Uterus (tissue), 4 donors: ENCODE results near the gene KIAA1217. TPM values are rescaled to one million over a fixed set of nuclear protein-coding genes. Genes with fewer than 3 reads are reported as not detected.
A peak's percentile ranks its signal among the peaks of the same experiment; 100 is the strongest.

Experiments used
- DNase-seq, 2 donors: peaks; one replicate each; pipeline ENCODE4 v3.0.0-alpha.2; 2019 to 2020
- H3K27ac ChIP-seq, 2 donors: fragments of 200-600 bp; sonication (generic); 1 replicate in 1 of 2; 2 replicates in 1 of 2; pipeline ENCODE4 v1.5.1; 2016 to 2018
- H3K27me3 ChIP-seq, 2 donors: fragments of 200-600 bp; sonication (generic); one replicate each; pipeline ENCODE4 v1.5.1; 2018 to 2019; ENCODE audit warnings: control low read depth in 1 of 2
- H3K36me3 ChIP-seq, 2 donors: fragments of 200-600 bp; sonication (generic); one replicate each; pipeline ENCODE4 v1.5.1; 2019; ENCODE audit warnings: control low read depth in 1 of 2
- H3K4me1 ChIP-seq, 2 donors: fragments of 200-600 bp; sonication (generic); one replicate each; pipeline ENCODE4 v1.5.1; 2018 to 2019; ENCODE audit warnings: control low read depth in 1 of 2
- H3K4me3 ChIP-seq, 2 donors: fragments of 200-600 bp; sonication (generic); 1 replicate in 1 of 2; 2 replicates in 1 of 2; pipeline ENCODE4 v1.5.1; 2018 to 2019; ENCODE audit warnings: mild to moderate bottlenecking in 1 of 2
- H3K9me3 ChIP-seq, 2 donors: fragments of 200-600 bp; sonication (generic); one replicate each; pipeline ENCODE4 v1.5.1; 2019; ENCODE audit warnings: control low read depth in 1 of 2
- CTCF ChIP-seq, 4 experiments: fragments of 200-600 bp in 2 of 4; fragments of 450-650 bp in 2 of 4; sonication (generic) in 2 of 4; IDR thresholded peaks; one replicate each; pipeline ENCODE4 v1.5.1; 2016 to 2019; ENCODE audit warnings: antibody characterized with exemption in 4 of 4, mild to moderate bottlenecking in 2 of 4, moderate library complexity in 1 of 4
- POLR2A ChIP-seq, 2 donors: fragments of 450-650 bp; IDR thresholded peaks; one replicate each; pipeline ENCODE4 v1.6.1; 2016; ENCODE audit warnings: antibody characterized with exemption in 2 of 2, mild to moderate bottlenecking in 1 of 2, moderate library complexity in 1 of 2
- intact Hi-C: fragments of 100-400 bp; cut with DNase I; formaldehyde crosslinking; loops from one replicate; pipeline ENCODE4 v1.15.1; 2023; ENCODE audit warnings: low total_unique reads
- total RNA-seq, 4 donors: library from RNA; depleted of rRNA in 3 of 4; stranded (reverse); fragments of >200 nt in 3 of 4; gene quantifications; one replicate each; pipeline versions ENCODE4 v1.1.0 to v1.2.4, GENCODE V29; 2014 to 2023
- donor health status: DM: yes; HTN: yes; CAD: no.

The KIAA1217 gene
- total RNA-seq, 4 donors from 2014 or later: 3.5 to 38.2 (median 11.6) TPM

GRCh38 chr10:24341371-24341770 is 132.4 kb downstream of the KIAA1217 start:
- intact Hi-C loops: no loop called here
- Histone ChIP-seq H3K4me3 (no peak overlapping the region), H3K4me1 (no peaks in the 10 kb centered on the region), H3K36me3 (no peaks in the 10 kb centered on the region), H3K27ac (no peak overlapping the region), H3K27me3 (no peaks in the 10 kb centered on the region), H3K9me3 (no peaks in the 10 kb centered on the region)
- DNase-seq: no peak
- TF ChIP-seq CTCF (IDR thresholded peaks at IDR 0.05): no peak
- no peak for TF ChIP-seq POLR2A (IDR thresholded peaks at IDR 0.05)

DNA sequence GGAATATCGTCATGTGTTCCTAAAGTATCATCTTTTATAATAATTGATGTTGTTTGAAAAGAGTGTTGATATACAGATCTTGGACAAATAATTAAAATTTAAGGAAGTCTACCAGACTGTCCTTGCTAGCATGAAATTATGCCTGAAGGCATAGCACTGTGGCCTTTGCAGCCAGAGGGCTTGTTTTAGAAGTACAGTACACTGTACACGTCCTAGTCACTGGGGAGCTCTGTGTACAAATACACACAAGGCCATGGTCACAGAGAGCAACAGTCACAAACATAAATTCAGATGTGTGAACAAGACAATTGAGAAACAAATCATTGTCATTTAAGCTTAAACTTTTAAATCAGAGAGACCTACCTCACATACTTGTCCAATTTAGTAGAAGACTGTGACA is 133.0 kb downstream of the KIAA1217 start:
- Histone ChIP-seq H3K27ac (no peak overlapping the region), H3K36me3 (no peaks in the 10 kb centered on the region), H3K4me1 (no peaks in the 10 kb centered on the region), H3K9me3 (no peaks in the 10 kb centered on the region), H3K27me3 (no peaks in the 10 kb centered on the region), H3K4me3 (no peak overlapping the region)
- no peak for TF ChIP-seq POLR2A (IDR thresholded peaks at IDR 0.05)
- no peak for TF ChIP-seq CTCF (IDR thresholded peaks at IDR 0.05)
- intact Hi-C loops: no loop called here
- no peak for DNase-seq

DNA sequence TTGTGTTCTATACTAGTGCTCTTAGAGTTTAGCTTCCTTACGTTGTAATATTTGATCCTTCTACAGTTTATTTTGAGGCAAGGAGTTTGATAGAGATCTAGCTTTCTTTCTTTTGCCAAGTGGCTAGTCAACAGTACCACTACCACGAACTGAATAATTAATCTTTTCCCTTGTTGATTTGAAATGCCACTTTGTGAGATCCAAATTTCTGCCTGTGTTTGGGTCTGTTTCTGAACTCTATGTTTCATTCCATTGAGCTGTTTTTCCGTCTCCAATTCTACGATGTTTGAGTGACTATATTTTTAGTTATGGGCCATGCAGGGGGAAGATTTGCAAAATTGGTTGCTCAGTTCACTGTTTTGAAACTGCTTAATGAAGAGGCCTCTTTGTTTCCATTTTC is 134.7 kb downstream of the KIAA1217 start:
- H3K9me3 ChIP-seq: no peaks in the 10 kb centered on the region
- H3K4me3 ChIP-seq: no peak overlapping the region
- intact Hi-C loops: no loop called here

GRCh38 chr10:24344279-24344678 is 135.3 kb downstream of the KIAA1217 start:
- no peaks in the 10 kb centered on the region for H3K4me1 ChIP-seq
- H3K27ac ChIP-seq: no peak overlapping the region
- no peak overlapping the region for H3K4me3 ChIP-seq
- H3K9me3 ChIP-seq: no peaks in the 10 kb centered on the region
- intact Hi-C loops: no loop called here
- H3K27me3 ChIP-seq: no peaks in the 10 kb centered on the region
- DNase-seq: no peak
- H3K36me3 ChIP-seq: no peaks in the 10 kb centered on the region
- TF ChIP-seq POLR2A (IDR thresholded peaks at IDR 0.05) (no peak), CTCF (IDR thresholded peaks at IDR 0.05) (no peak)

More for the DNA sequence above, 134.7 kb downstream of the KIAA1217 start:
- TF ChIP-seq POLR2A (IDR thresholded peaks at IDR 0.05) (no peak), CTCF (IDR thresholded peaks at IDR 0.05) (no peak)
- no peaks in the 10 kb centered on the region for H3K4me1 ChIP-seq
- no peaks in the 10 kb centered on the region for H3K36me3 ChIP-seq
- no peaks in the 10 kb centered on the region for H3K27me3 ChIP-seq
- peak overlapping the region in 1 of 2 donors; percentile 5 for H3K27ac ChIP-seq
- no peak for DNase-seq

DNA sequence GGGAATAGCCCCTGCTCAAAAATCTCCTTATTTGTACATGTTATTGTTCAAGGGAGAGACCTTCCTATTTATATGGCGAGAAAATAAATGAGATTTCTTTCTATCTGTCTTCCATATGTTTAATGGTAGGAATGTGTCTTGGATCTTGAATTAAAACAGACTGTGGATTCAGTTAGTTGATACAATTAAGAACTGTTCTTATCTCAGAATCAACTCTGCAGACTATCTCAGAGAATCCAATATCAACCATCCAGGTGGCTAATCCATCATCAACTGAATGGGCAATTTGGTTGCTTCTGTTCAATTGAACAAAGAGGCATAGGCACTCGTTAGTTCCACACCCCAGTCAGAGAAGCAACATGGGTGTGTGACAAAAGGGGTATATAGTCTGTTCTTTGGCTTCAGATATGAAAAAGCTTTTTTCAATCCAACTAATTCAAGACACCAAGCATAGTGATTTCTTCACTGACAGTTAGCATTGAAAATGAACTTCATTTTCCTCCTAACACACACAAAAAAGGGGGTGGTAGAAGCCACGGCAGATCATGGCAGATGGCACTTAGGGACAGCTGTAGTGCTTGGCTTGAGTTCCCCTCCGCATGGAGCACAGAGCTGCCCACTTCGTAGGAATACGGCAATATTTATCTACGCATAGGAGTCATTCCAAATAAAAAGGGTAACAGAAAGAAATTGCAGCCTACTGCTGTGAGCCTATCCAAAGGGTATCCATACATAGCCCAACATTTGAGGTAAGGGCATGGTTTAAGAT is 135.9 kb downstream of the KIAA1217 start:
- intact Hi-C loops: no loop called here
- Histone ChIP-seq H3K27ac (no peak overlapping the region), H3K4me1 (no peaks in the 10 kb centered on the region), H3K27me3 (no peaks in the 10 kb centered on the region), H3K9me3 (no peaks in the 10 kb centered on the region), H3K4me3 (no peak overlapping the region), H3K36me3 (no peaks in the 10 kb centered on the region)
- DNase-seq: no peak
- no peak for TF ChIP-seq CTCF (IDR thresholded peaks at IDR 0.05)
- TF ChIP-seq POLR2A (IDR thresholded peaks at IDR 0.05): no peak
